Lower leg skin (tissue), 4 donors: ENCODE measurements around the gene USP48. TPM values are rescaled to one million over a fixed set of nuclear protein-coding genes. Genes with fewer than 3 reads are reported as not detected.
"Not testable (repeated sequence)": the region's sequence is repeated elsewhere in the genome, so short reads cannot be mapped to it uniquely, and the experiment has no call there.

Experiments used
- DNase-seq, 2 donors: peaks; one replicate each; pipeline ENCODE4 v3.0.0-alpha.2; 2019; ENCODE audit warnings: low spot score in 2 of 2
- H3K4me3 ChIP-seq: fragments of 200-600 bp; sonication (generic); 2 replicates; pipeline ENCODE4 v1.5.1; 2017; ENCODE audit warnings: mild to moderate bottlenecking, low read depth; ENCODE audit not compliant: poor library complexity, severe bottlenecking
- POLR2A ChIP-seq, 2 donors: fragments of 450-650 bp; IDR thresholded peaks; one replicate each; pipeline ENCODE4 v1.6.1; 2016 to 2017; ENCODE audit warnings: antibody characterized with exemption in 2 of 2, mild to moderate bottlenecking in 1 of 2, moderate library complexity in 1 of 2
- WGBS, 2 donors: methylation state at CpG; one replicate each; pipeline ENCODE4 v1.1.5; 2018; 5-methylcytosine and 5-hydroxymethylcytosine counted together
- intact Hi-C: fragments of 100-400 bp; cut with DNase I; formaldehyde crosslinking; loops from one replicate; pipeline ENCODE4 v1.15.0; 2023; ENCODE audit warnings: low total_unique reads
- total RNA-seq, 4 donors: library from RNA; depleted of rRNA; stranded (reverse); fragments of >200 nt; gene quantifications; one replicate each; pipeline ENCODE4 v1.1.0, GENCODE V29; 2016
- TF ChIP-seq, protein P1 (sequence below), 3 donors: fragments of 450-650 bp; IDR thresholded peaks; one replicate each; pipeline ENCODE4 v1.5.1; 2016; ENCODE audit warnings: antibody characterized with exemption in 3 of 3, mild to moderate bottlenecking in 3 of 3, moderate library complexity in 2 of 3

USP48 gene
- total RNA-seq, 4 donors from 2014 or later = 26.9 to 38.1 (median 31.5) TPM

GRCh38 chr1:21781815-21782348 is 1.1 kb downstream of the USP48 start:
- peak overlapping the region; percentile 84 for H3K4me3 ChIP-seq
- intact Hi-C loops = no loop called here
- TF ChIP-seq POLR2A (IDR thresholded peaks at IDR 0.05) = no peak
- TF ChIP-seq, protein P1, sequence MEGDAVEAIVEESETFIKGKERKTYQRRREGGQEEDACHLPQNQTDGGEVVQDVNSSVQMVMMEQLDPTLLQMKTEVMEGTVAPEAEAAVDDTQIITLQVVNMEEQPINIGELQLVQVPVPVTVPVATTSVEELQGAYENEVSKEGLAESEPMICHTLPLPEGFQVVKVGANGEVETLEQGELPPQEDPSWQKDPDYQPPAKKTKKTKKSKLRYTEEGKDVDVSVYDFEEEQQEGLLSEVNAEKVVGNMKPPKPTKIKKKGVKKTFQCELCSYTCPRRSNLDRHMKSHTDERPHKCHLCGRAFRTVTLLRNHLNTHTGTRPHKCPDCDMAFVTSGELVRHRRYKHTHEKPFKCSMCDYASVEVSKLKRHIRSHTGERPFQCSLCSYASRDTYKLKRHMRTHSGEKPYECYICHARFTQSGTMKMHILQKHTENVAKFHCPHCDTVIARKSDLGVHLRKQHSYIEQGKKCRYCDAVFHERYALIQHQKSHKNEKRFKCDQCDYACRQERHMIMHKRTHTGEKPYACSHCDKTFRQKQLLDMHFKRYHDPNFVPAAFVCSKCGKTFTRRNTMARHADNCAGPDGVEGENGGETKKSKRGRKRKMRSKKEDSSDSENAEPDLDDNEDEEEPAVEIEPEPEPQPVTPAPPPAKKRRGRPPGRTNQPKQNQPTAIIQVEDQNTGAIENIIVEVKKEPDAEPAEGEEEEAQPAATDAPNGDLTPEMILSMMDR (IDR thresholded peaks at IDR 0.05) = no peak
- WGBS, 2 donors = 1 to 2% methylated on average over 17 of the region's 17 CpGs
- no peak for DNase-seq

- 76 to 79% methylated on average over 12 of the region's 12 CpGs for WGBS, 2 donors
- intact Hi-C loops = no loop called here
- TF ChIP-seq, protein P1 (IDR thresholded peaks at IDR 0.05) = no peak
- TF ChIP-seq POLR2A (IDR thresholded peaks at IDR 0.05) = no peak
- no peak overlapping the region for H3K4me3 ChIP-seq
- no peak for DNase-seq
Measured at GRCh38 chr1:21779613-21780521, 3.1 kb downstream of the USP48 start.

- 97 to 100% methylated on average over 2 of the region's 2 CpGs for whole genome bisulfite sequencing, 2 donors
- DNase-seq = no peak
Measured at GRCh38 chr1:21778405-21778727, 4.6 kb downstream of the USP48 start.

DNA sequence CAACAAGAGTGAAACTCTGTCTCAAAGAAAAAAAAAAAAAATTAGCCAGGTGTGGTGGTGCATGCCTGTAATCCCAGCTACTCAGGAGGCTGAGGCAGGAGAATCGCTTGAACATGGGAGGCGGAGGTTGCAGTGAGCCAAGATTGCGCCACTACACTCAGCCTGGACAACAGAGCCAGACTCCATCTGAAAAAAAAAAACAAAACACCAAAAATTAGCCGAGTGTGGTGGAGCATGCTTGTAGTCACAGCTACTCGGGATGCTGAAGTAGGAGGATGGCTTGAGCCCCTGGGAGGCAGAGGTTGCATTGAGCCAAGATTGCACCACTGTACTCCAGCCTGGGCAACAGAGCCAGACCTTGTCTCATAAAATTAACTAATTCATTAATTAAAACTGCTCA is 6.0 kb downstream of the USP48 start:
- H3K4me3 ChIP-seq, DNase-seq, intact Hi-C loops: not testable (repeated sequence)
- 77 to 92% methylated on average over 5 of the region's 5 CpGs for WGBS, 2 donors

More at GRCh38 chr1:21778405-21778727, 4.6 kb downstream of the USP48 start:
- H3K4me3 ChIP-seq = no peak overlapping the region
- intact Hi-C loops = no loop called here
- TF ChIP-seq, protein P1 (IDR thresholded peaks at IDR 0.05) = no peak
- TF ChIP-seq POLR2A (IDR thresholded peaks at IDR 0.05) = no peak

- DNase-seq = no peak
- no peak overlapping the region for H3K4me3 ChIP-seq
- TF ChIP-seq POLR2A (IDR thresholded peaks at IDR 0.05) = no peak
- TF ChIP-seq, protein P1 (IDR thresholded peaks at IDR 0.05) = peak in 1 of 3 donors; percentile 66
- intact Hi-C loops = no loop called here
Measured at GRCh38 chr1:21775985-21776562, 6.9 kb downstream of the USP48 start.

DNA sequence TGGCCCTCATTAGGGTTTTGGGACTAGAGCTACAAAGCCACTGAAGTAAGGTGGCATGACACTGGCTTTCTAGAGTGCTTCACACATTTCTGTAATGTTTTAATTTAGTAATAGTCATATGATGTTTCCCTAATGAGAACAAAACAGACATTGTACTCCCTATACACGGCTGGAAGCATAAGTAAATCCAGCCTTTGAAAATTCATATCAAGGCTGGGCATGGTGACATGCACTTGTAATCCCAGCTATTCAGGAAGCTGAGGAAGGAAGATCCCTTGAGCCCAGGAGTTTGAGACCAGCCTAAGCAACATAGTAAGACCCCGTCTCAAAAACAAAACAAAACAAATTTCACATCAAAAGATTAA is 7.4 kb downstream of the USP48 start:
- TF ChIP-seq POLR2A (IDR thresholded peaks at IDR 0.05) = no peak
- TF ChIP-seq, protein P1 (IDR thresholded peaks at IDR 0.05) = no peak
- H3K4me3 ChIP-seq = no peak overlapping the region
- DNase-seq = peak in 1 of 2 donors; percentile 10
- intact Hi-C loops = no loop called here
- WGBS, 2 donors = 48 to 61% methylated on average over 2 of the region's 2 CpGs
